CD4-positive, alpha-beta T cell treated with Interleukin-1 beta for 1 hour (primary cell): ENCODE results near the gene TMTC1.

Experiments
- DNase-seq, 2 donors: peaks; one replicate each; pipeline ENCODE4 v3.0.0-alpha.2; 2020 to 2022

TMTC1 gene

DNA sequence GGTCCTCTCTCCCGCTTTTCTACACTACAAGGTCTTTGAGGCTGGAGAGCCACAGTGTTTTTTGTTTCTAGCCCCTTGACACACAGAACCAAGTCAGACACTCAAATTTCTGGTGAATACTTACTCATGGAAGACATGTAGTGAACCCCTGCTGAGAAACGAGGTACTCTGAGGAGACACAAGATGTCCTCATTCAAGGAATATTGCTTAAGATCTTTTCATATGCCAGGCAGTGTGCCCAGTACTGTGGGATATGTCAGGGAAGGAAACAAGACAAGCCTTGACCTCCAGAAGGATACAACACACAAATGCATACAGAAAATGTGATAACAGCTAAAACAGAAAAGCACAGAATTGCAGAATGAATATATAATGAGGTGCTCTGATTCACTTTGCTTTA lies 75.9 kb downstream of the TMTC1 start:
- no peak for DNase-seq

DNA sequence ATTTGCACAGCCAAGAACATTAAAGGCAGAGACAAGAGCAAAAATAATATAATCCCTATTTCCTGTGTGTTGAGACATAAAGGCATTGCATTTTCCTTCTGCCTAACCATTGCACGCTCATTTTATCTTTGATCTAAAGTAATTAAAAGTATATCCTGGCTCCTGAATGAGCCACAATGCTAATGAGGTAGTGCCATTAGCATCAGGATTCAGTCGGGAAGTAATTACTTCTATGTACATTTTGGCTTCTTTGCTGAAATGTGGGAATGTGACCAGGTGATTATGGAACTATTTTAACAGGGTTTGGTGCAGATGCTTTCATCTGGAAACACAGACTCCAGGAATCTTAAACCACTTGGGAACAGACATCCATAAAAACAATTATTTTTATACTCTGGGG lies 77.4 kb downstream of the TMTC1 start:
- no peak for DNase-seq

DNA sequence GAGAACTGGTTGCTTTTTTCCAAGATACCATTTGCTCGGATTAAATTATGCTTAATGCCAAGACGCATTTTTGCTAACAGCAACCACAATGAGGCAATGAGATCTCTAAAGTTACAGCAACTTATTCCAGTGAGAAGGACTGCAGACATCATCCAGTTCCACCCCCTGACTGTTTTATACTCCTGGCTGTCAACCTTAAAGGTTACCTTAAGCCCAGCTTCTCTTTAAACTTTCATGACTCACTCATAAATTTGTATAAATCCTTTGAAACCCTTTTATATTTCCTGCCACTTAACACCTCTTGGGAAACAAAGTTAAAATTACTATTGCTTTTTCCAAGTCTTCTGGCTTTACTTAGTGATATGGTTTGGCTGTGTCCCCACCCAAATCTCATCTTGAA lies 80.2 kb downstream of the TMTC1 start:
- no peak for DNase-seq

DNA sequence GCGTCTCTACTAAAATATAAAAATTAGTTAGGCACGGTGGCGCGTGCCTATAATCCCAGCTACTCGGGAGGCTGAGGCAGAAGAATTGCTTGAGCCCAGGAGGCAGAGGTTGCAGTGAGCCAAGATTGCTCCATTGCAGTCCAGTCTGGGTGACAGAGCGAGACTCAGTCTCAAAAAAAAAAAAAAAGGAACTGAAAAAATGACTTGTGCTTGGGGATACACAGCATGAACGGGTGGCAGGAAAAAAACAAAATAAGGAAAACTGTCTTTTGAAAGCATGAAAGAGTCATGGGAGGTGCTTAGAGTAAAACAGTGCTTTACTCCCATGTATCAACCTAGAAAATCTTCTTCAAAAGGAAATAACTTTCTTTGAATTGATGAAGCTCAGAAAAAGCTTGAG lies 80.8 kb downstream of the TMTC1 start:
- DNase-seq: no peak

DNA sequence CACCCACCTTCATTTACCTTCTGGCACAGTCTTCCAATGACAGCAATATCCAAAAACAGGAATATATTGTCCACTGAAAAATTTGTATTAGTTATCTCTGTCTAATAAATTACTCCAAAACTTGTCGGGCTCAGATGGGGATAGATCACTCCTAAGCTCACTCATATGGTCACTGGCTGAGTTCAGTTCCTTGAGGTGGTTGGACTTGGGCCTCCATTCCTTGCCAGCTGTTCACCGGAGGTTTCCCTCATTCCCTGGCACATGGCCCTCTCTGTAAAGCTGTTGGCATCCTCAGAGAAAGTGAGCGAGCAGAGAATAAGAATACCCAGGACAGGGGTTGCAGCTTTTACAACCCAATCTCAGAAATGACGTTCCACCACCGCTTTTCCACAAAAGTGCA lies 81.5 kb downstream of the TMTC1 start:
- no peak for DNase-seq

DNA sequence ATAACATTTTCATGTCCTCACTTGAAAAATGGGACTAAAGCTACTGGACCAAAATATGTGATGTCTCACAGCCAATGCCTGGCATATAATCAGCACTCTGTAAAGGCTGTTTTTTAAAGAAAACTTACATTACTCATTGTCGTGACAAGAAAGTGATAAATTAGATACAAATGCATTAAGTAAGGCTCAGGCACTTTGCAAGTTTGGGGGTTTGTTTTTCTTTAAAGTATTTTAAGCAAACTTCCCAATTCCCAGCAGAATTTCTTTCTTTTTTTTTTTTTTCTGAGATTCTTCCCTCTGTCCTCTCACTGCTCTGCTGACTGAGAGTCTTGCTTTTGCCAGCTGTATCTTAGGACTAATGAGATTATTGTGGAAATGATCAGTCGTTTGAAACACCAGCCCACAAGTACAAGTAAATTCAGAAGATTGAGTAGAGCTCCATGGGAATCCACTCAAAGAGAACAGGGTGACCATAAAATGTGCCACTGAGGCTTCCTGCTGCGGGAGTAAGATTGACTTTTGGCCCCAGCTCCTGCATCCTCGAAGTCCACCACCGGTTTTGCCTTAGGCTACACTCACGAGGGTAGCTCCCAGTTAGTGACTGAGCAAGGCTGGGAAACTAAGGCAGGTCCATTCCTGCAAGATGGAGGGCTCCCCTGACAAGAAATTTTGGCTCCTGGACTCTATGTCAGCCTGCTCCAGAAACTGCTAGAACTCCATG lies 82.8 kb downstream of the TMTC1 start:
- no peak for DNase-seq

DNA sequence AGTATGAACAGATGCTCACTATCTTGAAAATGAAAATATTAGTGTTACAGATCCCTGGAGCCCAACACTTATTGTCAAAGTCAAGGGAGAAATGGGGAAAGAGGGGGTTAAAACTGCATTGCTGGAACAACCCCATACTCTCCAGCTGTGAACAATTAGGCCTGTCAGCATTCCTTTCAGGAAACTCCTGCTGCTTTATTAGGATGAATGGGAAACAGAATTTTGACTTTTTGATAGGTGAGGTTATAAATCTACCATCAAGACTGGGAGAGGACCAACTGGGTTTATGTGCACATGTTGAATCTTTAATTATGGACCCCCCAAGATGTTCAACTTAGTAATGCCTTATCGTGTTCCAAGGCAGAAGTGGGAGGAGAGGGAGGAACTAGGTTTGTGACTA lies 85.0 kb downstream of the TMTC1 start:
- DNase-seq: no peak

DNA sequence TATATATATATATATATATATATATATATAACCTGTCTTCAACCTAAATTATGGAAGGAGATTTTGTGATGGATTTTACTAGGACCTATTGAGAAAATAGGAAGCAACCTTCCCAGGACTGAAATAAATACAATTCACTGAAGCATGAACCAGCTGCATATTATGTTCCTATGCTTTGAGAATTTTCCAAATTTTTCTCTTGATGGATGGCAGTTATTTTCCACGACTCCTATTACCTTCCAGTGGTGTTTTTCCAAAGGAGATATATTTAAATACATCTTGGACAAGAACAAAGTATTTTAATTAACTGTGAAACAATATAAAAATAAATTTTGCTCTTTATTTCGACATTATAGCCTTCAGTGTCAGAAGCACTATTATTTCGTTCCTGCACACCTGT lies 87.9 kb downstream of the TMTC1 start:
- no peak for DNase-seq

DNA sequence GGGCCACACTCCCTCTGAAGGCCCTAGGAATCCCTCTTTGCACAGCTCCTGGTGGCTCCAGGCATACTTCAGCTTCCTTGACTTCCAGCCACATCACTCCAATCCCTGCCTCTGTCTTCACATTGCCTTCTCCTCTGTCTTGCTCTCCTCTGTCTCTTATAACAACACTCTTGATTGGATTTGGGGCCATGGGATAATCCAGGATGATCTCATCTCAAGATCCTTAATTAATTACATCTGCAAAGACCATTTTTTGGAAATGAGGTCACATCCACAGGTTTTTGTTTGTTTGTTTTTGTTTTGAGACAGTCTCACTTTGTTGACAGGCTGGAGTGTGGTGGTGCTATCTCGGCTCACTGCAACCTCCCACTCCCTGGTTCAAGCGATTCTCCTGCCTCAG lies 88.7 kb downstream of the TMTC1 start:
- no peak for DNase-seq

DNA sequence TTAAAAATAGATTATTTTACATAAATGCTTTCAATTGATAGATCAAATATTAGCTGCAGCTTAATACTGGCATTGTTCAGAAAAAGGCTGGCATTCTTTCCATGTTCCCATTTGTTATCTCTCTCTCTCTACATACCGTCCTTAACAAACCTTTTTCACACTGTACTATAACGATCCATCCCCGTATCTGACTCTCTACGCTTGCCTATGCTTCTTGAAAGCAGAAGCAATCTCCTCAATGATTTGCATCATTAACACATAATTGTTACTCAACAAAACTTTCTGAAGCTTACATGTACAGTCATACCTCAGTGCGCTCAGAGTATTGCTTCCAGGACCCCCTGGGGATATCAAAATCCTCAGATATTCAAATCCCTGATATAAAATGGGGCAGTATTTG lies 89.7 kb downstream of the TMTC1 start:
- no peak for DNase-seq

DNA sequence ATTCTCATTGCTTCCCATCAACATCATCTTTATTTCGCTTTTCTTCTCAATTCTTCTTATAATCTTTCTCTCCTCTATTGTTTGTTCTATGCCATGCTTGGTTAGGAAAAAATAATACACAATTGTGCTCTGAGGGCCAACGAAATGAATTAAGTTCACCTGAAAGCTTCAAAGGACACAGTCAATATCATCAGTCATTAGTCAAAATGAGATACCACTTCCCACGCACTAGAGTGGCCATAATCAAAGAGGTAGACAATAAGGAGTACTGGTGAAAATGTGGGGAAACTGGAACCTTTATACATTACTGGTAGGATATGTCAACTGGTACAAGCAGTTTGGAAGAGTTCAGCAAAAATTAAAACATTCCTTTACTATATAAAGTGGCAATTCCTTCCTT lies 91.5 kb downstream of the TMTC1 start:
- DNase-seq: no peak

DNA sequence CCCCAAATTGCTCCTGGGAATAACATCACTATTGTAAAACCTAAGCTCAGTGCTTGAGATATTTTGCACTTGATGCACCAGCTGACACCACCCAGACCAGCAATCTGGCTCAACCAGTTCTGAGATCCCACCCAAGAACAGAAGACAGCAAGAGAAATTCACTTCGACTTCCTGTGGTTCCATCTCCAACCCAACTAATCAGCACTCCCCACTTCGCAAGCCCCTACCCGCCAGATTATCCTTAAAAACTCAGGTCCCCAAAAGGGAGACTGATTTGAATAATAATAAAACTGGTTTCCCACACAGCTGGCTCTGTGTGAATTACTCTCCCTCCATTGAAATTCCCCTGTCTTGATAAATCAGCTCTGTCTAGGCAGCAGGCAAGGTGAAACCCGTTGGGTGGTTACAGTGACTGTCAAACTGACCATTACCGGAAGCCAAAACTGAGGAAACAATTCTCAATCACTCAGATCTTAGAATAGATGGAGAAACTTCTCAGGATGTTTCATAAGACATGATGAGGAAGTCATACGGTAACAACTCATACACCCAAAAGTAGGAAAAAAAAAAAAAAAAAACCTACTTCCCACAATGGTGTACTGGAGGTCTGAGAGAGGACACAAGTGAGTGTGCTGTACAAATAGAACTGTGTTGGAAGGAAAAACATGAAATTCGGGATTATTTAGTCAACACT lies 92.4 kb downstream of the TMTC1 start:
- DNase-seq: no peak

DNA sequence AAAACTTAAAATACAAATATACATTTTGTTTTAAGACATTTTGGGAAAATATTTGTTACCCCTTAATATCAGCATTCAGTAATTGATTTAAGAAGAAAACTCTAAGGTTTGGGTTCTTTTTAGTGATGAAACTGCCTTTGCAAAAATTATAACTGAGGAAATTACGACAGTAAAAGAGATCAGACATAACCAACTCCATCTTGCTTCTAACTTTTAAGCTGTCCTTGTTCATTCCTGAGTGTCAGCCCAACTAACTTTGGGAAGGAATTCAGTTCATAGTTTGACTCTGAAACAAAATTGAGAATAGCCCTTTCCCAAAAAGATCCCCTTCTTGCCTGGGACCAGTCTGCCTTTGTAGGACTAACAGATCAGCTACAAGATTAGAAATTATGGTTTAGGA lies 93.0 kb downstream of the TMTC1 start:
- DNase-seq: no peak

DNA sequence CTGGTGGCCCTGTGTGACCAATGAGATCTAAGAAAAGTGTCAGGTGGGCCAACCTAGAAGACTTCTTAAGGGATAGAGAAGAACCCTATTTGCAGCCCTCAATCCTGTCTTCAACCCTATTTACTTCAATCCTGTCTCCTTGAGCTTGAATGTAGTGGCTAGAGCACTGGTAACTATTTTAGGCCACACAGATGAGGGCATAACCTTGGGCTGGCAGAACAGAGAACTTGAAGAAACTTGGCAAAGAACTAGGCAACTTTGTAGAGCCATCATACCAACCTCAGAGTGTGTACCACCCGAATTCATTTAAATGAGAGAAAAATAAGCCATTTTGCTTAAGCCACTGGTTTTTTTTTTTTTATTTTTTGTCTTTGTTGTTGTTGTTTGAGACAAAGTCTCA lies 94.8 kb downstream of the TMTC1 start:
- no peak for DNase-seq

DNA sequence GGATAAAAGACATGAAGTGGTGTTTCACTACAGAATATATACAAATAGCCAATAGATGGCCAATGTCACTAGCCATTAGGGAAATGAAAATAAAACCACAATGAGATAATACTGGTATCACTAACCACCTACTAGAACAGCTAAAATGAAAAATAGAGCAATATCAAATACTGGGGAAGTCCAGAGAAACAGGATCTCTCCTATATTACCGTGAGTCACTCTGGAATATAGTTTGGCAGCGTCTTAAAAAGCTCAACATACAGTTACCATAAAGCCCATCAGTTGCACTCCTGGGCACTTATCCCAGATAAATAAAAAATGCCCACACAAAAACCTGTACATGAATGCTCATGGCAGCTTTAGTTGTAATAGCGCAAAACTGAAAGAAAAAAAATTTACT lies 101.7 kb downstream of the TMTC1 start:
- no peak for DNase-seq

DNA sequence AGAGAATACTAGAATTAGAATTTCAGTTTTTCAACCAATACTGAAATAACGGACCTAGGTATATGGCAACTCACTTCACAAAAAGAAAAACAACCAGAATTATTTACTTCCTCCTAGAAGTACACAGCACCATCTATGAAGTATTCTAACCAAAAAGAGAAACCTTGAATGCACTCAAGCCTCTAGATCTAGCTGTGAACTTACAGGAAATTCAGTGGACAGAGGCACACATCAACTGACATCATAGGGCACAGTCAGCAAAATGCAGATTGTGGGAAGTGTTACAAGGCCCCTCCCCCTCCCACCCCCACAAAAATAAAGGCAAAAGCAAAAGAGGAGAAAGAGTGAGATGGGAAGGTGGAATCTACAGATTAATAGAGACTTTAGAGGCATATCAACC lies 102.4 kb downstream of the TMTC1 start:
- no peak for DNase-seq

DNA sequence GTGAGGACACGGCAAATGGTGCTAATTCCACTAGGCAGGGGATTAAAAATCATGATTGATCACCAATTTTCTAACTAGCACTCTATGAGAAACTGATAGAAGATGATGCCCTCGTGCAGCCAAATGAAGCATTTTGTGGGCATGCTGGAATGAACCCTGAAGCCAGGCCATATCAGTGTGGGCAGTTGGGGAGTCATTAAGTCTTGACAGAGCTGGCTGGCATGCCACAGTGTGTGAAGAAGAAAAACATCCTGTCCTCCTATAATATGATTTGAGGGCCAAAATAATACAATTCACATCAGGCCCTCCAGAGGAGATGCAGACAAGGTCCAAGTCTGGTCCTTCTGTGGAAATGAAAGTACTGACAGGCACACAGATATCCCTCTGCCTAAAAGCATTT lies 107.1 kb downstream of the TMTC1 start:
- no peak for DNase-seq

DNA sequence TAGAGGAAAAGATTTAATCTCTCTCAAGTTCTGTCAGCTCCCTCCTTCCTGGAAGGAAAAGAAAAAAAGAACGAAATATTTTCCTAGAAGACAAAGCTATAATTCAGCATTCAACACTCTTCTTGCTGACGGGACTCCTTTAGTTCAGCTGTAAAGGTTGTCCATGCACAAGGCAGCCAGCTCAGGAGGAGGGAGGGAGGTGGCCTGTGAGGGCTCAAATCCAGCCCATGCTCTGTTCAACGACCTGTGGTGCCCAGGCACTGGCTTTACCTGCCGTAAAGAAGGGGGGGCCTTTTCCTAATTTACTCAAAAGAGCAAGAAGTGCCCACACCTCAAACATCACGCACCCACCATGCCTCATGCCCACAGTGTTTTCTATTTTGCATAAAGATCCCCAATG lies 109.3 kb downstream of the TMTC1 start:
- no peak for DNase-seq

DNA sequence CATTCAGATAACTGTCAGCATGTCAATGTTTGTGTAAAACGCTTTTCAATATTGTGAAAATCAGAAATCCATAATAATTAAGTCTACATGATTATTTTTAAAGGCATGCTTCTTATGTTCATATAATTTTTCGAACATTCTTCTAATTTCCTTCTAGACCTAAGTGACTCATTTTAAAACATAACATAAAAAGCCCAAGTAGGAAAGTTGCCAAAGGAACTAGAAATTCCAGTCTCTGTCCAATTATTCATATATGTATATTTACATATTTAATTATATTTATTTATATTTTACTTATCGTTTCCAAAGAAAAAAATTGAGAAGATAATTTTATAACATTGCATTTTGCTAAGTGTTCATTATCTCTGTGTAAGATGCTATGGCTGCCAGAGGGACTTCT lies 110.4 kb downstream of the TMTC1 start:
- no peak for DNase-seq

DNA sequence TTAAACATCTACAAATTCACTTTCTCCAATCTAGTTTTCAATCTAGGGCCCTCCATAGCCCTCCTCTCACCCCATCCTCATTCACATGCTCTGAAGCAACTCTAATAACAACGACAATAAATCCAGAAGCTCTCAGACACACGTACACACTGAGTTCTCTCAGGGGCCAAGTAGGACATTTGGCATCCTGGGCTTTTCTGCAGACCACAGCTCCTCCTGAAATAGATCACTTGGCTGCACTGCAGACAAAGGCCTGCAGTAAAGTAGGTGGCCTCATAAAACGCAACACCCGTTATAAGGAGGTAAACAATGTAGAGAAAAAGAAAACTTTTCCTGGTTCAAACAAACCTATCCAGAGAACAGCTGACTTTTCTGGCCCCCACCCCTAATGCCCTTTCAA lies 111.2 kb downstream of the TMTC1 start:
- DNase-seq: no peak

DNA sequence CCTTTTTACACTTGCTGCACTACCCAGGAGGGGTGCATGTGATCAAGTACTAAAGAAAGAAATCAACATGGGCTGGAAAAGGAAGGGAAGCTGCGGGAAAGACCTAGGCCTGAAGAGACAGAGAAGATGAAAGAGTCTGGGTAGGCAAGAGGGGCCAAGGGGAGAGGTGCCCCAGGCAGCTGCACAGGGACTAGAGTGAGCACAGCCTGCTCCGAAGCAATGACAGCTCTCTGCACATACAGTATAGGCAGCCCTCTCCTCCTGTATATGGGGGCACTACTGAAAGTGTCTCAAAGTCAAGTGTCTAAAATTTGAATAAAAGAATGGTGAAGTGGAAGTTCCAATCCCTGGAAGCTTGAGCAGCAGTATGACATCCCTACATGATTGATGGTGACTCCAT lies 112.0 kb downstream of the TMTC1 start:
- DNase-seq: no peak

DNA sequence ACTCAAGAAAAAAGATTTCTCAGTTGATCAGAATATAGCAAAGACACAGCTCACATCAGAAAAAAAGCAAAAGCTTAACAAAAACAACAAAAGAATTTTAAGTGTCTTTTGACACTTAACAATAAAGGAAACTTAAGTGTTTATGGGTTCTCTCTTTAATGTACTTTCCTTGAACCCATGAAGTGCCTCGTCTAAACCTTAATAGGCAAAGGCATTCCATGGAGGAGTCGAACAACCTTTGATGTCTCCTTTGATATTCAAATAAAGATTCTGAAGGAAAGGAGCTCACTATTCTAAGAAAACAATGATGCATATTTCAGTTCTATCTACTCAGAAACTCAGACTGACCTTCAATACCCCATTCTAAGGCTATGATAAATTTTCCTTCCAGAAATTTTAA lies 116.7 kb downstream of the TMTC1 start:
- DNase-seq: no peak

DNA sequence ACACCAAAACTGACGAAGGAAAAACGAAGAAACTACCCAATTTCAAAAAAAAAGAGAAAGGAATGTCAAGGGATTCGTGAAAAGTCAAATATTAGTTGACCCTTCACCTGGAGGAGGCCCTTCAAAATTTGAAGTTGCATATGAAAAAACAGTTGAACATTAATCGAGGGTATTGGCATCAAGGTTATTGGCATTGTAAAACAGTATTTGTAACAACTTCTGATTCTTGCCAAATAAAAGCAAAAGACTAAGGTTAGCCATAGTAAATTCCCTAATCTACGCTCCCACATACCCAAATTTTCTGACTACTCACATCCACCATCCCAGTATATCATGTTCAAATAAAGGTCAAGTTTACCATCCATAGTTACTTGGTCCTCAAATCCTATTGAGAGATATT lies 118.6 kb downstream of the TMTC1 start:
- no peak for DNase-seq

DNA sequence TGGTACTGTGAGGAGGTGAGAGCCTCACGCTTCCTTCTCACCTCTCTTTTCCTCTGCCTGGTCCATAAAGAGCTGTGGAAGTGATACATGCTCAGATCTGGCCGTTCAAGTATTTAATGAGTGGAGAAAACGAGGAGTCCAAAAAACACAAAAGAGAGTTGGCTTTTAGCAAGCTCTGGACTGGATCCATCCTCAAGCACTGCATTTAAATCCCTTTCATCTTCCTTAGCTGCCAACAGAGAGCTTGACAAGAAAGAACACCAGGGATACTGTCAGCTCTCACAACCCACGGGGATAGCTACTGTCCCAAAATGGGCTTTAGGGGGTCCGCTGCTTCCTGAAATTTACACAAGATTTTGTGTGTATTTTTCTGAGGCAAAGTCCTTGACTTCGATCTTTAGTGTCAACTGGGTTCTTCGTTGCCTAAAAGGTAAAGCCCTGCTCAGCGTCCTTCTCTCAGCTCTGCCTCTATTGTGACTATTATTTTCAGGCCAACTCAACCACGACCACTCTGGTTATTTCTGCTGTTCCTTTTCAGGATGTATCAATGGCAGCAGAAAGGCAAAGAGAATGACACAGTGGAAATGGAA lies 120.9 kb downstream of the TMTC1 start:
- DNase-seq: no peak

DNA sequence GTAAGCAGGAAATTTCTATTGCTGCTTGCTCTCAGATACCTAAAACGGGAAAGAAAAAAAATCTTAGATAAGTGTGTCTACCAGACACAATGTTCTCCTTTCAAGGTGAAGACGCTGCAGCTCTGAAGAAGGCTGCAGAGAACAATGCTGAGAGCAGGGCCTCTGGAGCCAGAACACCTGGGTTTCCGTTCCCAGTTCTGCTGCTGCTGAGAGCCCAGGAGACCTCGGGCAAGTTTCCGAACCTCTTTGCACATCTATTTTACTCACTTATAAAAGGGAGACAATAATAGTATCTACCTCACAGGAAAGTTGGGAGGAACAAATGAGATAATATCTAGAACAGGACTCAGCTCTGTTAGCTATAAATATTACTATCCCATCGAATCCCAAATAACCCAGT lies 122.9 kb downstream of the TMTC1 start:
- DNase-seq: no peak
